Right lobe of liver (tissue), 6 donors: ENCODE data around the gene TBCE. TPM values are rescaled to one million over a fixed set of nuclear protein-coding genes. Genes with fewer than 3 reads are reported as not detected.

Source experiments
- ATAC-seq, 4 donors: fragments of 200-7000 bp; cut with Tn5 transposase; one replicate each; pipeline ENCODE4 v1.9.1; 2020; ENCODE audit warnings: mild to moderate bottlenecking in 4 of 4, moderate library complexity in 4 of 4
- DNase-seq, 3 donors: peaks; one replicate each; pipeline ENCODE4 v3.0.0-alpha.2; 2020
- H3K27ac ChIP-seq, 3 donors: fragments of 200-600 bp; one replicate each; pipeline ENCODE4 v1.8.0; 2022
- H3K27me3 ChIP-seq, 2 donors: fragments of 200-600 bp; one replicate each; pipeline ENCODE4 v1.8.0; 2022
- H3K36me3 ChIP-seq, 4 donors: fragments of 200-600 bp; sonication (generic) in 1 of 4; one replicate each; pipeline versions ENCODE4 v1.5.1 to v1.8.0; 2017 to 2022; ENCODE audit warnings: control low read depth in 1 of 4
- H3K4me1 ChIP-seq, 4 donors: fragments of 200-600 bp; sonication (generic) in 1 of 4; one replicate each; pipeline versions ENCODE4 v1.5.1 to v1.8.0; 2017 to 2022; ENCODE audit warnings: control low read depth in 1 of 4
- H3K4me3 ChIP-seq, 3 donors: fragments of 200-600 bp; one replicate each; pipeline ENCODE4 v1.8.0; 2022
- H3K9me3 ChIP-seq, 4 donors: fragments of 200-600 bp; sonication (generic) in 1 of 4; one replicate each; pipeline versions ENCODE4 v1.5.1 to v1.8.0; 2017 to 2022; ENCODE audit warnings: control low read depth in 1 of 4
- CTCF ChIP-seq, 4 donors: fragments of 200-600 bp in 3 of 4; fragments of 450-650 bp in 1 of 4; IDR thresholded peaks; one replicate each; pipeline versions ENCODE4 v1.5.1 to v1.8.0; 2016 to 2022; ENCODE audit warnings: antibody characterized with exemption in 4 of 4, mild to moderate bottlenecking in 2 of 4
- POLR2A ChIP-seq: fragments of 450-650 bp; IDR thresholded peaks from one replicate; pipeline ENCODE4 v1.6.1; 2017; ENCODE audit warnings: antibody characterized with exemption, mild to moderate bottlenecking
- WGBS: methylation state at CpG from one replicate; pipeline ENCODE4 v1.1.6; 2018; ENCODE audit warnings: low coverage, low lambda C conversion rate; ENCODE audit not compliant: insufficient coverage; ENCODE audit errors: missing lambda C conversion rate; 5-methylcytosine and 5-hydroxymethylcytosine counted together
- intact Hi-C, 2 donors: fragments of 100-400 bp; cut with DNase I; formaldehyde crosslinking; loops; one replicate each; pipeline versions ENCODE4 v1.11.2 to v1.14.1; 2022
- total RNA-seq, 6 experiments: library from RNA; depleted of rRNA in 2 of 6; stranded (reverse); fragments of >200 nt in 2 of 6; fragmentation: NEBNext Ultra II Directional in 3 of 6; extraction: Animal tissue kit (Norgen Biotek cat#: 25700) in 3 of 6; gene quantifications; one replicate each; pipeline versions ENCODE4 v1.1.0 to v1.2.4, GENCODE V29; 2016 to 2023
- donor health status: DM: no; HTN: yes; CAD: no.
- donor health status: DM: no; HTN: no; CAD: no.
- donor health status: DM: no; HTN: no; CAD: no.
- donor health status: DM: no; HTN: yes; CAD: no.
- donor health status: DM: no; HTN: yes; CAD: no.

The TBCE gene
- total RNA-seq, 6 experiments from 2014 or later: 11.2 to 16.6 (median 13.3) TPM

- Histone ChIP-seq H3K4me3 (no peak overlapping the region), H3K9me3 (no peaks in the 10 kb centered on the region), H3K4me1 (no peaks in the 10 kb centered on the region), H3K36me3 (no peaks in the 10 kb centered on the region), H3K27ac (no peak overlapping the region), H3K27me3 (no peaks in the 10 kb centered on the region)
- 89% methylated on average over 5 of the region's 5 CpGs for WGBS
- ATAC-seq (no peak), DNase-seq (no peak)
- intact Hi-C loops: no loop called here
- no peak for TF ChIP-seq CTCF (IDR thresholded peaks at IDR 0.05)
These were observed 119.1 kb downstream of the TBCE start for GRCh38 chr1:235486321-235486720.

GRCh38 chr1:235491644-235492043 lies 124.4 kb downstream of the TBCE start:
- Histone ChIP-seq H3K27ac (no peak overlapping the region), H3K4me1 (no peaks in the 10 kb centered on the region), H3K4me3 (no peak overlapping the region), H3K36me3 (peaks cover 0 to 21% (median 6%) of the 10 kb centered on the region in 4 donors), H3K9me3 (no peaks in the 10 kb centered on the region), H3K27me3 (no peaks in the 10 kb centered on the region)
- intact Hi-C loops: no loop called here
- TF ChIP-seq CTCF (IDR thresholded peaks at IDR 0.05) (no peak), POLR2A (no peak)
- DNase-seq (no peak), ATAC-seq (no peak)
- whole genome bisulfite sequencing: 97% methylated on average over 3 of the region's 3 CpGs

- Histone ChIP-seq H3K4me1 (no peaks in the 10 kb centered on the region), H3K4me3 (no peak overlapping the region), H3K27ac (no peak overlapping the region), H3K27me3 (no peaks in the 10 kb centered on the region), H3K36me3 (peaks cover 0 to 21% (median 6%) of the 10 kb centered on the region in 4 donors), H3K9me3 (no peaks in the 10 kb centered on the region)
- intact Hi-C loops: no loop called here
- DNase-seq: no peak
- no peak for ATAC-seq
- WGBS: 90% methylated on average over 6 of the region's 9 CpGs
- no peak for TF ChIP-seq POLR2A
- TF ChIP-seq CTCF (IDR thresholded peaks at IDR 0.05): no peak
These were observed 127.3 kb downstream of the TBCE start for GRCh38 chr1:235494531-235494930.

- no peaks in the 10 kb centered on the region for H3K27me3 ChIP-seq
- H3K36me3 ChIP-seq: peaks cover 0 to 21% (median 6%) of the 10 kb centered on the region in 4 donors
- 100% methylated on average over 5 of the region's 5 CpGs for WGBS
- H3K4me3 ChIP-seq: no peak overlapping the region
- TF ChIP-seq CTCF (IDR thresholded peaks at IDR 0.05): no peak
- TF ChIP-seq POLR2A: no peak
- no peak overlapping the region for H3K27ac ChIP-seq
- intact Hi-C loops: no loop called here
- DNase-seq (no peak), ATAC-seq (no peak)
- no peaks in the 10 kb centered on the region for H3K4me1 ChIP-seq
- H3K9me3 ChIP-seq: no peaks in the 10 kb centered on the region
These were observed 127.8 kb downstream of the TBCE start for GRCh38 chr1:235495030-235495429.

GRCh38 chr1:235495551-235495950 lies 128.3 kb downstream of the TBCE start:
- no peak for ATAC-seq
- H3K36me3 ChIP-seq: peaks cover 0 to 21% (median 6%) of the 10 kb centered on the region in 4 donors
- TF ChIP-seq POLR2A: no peak
- no peak for TF ChIP-seq CTCF (IDR thresholded peaks at IDR 0.05)
- H3K4me3 ChIP-seq: no peak overlapping the region
- no peak overlapping the region for H3K27ac ChIP-seq
- intact Hi-C loops: no loop called here
- H3K4me1 ChIP-seq: no peaks in the 10 kb centered on the region
- H3K9me3 ChIP-seq: no peaks in the 10 kb centered on the region
- H3K27me3 ChIP-seq: no peaks in the 10 kb centered on the region
- 74% methylated on average over 2 of the region's 2 CpGs for WGBS
- no peak for DNase-seq
